ENCODE data around the gene EPB41L3. TPM values are rescaled to one million over a fixed set of nuclear protein-coding genes. Genes with fewer than 3 reads are reported as not detected.

Gene EPB41L3
- total RNA-seq, 5 donors from 2014 or later (not counting 1 experiment from before 2014, with no cell fraction given), result 0.41 to 3.8 (median 3.6) TPM

DNA sequence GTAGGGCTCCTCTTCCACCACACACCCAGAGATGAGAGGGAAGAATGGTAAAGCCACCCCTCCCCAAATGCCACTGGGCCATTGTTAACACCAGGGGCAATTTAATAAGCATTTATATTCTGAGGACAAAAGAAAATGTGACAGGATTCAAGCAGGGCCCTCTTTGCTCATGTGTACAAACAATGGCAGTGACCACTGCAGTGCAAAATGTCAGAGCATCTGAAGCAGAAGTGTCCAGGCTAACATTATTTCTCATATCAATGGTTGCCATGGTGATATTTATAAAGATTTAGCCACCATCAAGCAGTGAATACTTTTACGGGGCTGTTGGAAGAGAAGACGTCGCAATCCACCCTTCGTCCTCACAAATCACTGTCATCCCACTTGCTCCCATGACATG lies 10.8 kb upstream of the EPB41L3 start:
- H3K36me3 Mint-ChIP-seq, result no peaks in the 10 kb centered on the region
- no CpG with 5 or more reads among the region's 4 CpGs for WGBS (ENCODE audit: insufficient coverage)
- no peak overlapping the region for H3K4me3 Mint-ChIP-seq
- H3K4me1 Mint-ChIP-seq, result no peaks in the 10 kb centered on the region
- H3K4me3 ChIP-seq (ENCODE audit: control insufficient read depth in 1 of 2, extremely low read depth in 1 of 2, low read length in 1 of 2), result no peak overlapping the region
- no peaks in the 10 kb centered on the region for H3K4me1 ChIP-seq (ENCODE audit: control insufficient read depth in 1 of 2, extremely low read depth in 1 of 2, insufficient read depth in 2 of 2, low read length in 2 of 2)
- no peaks in the 10 kb centered on the region for H3K27me3 ChIP-seq (replicated peaks in 1 of 2; ENCODE audit: control insufficient read depth in 2 of 2, extremely low read depth in 1 of 2, insufficient read depth in 2 of 2, low read length in 1 of 2)
- CTCF ChIA-PET, result no interaction called here
- H3K27ac Mint-ChIP-seq, result no peak overlapping the region
- peaks cover 0 to 5% (median 0%) of the 10 kb centered on the region in 3 donors for H3K9me3 Mint-ChIP-seq
- no peaks in the 10 kb centered on the region for H3K36me3 ChIP-seq (ENCODE audit: control insufficient read depth in 2 of 2, extremely low read depth in 1 of 2, insufficient read depth in 1 of 2, low read length in 1 of 2)
- H3K9me3 ChIP-seq, result no peaks in the 10 kb centered on the region
- DNase-seq (no peak), ATAC-seq (replicated peaks in 1 of 4) (no peak)
- no peak overlapping the region for H3K27ac ChIP-seq (ENCODE audit: low read length)
- H3K27me3 Mint-ChIP-seq, result peaks cover 2 to 16% of the 10 kb centered on the region in 2 donors
- POLR2A ChIA-PET, result no interaction called here

- WGBS (ENCODE audit: insufficient coverage), result 60% methylated on average over 1 of the region's 3 CpGs
- DNase-seq, result peak in 1 of 35 experiments; percentile 11
- Mint-ChIP-seq H3K4me3 (no peak overlapping the region), H3K36me3 (no peaks in the 10 kb centered on the region), H3K27me3 (peaks cover 26 to 38% of the 10 kb centered on the region in 2 donors), H3K9me3 (no peaks in the 10 kb centered on the region), H3K27ac (no peak overlapping the region), H3K4me1 (peaks cover 6 to 11% (median 11%) of the 10 kb centered on the region in 3 donors)
- Histone ChIP-seq H3K36me3 (ENCODE audit: control insufficient read depth in 2 of 2, extremely low read depth in 1 of 2, insufficient read depth in 1 of 2, low read length in 1 of 2) (no peaks in the 10 kb centered on the region), H3K27ac (ENCODE audit: low read length) (no peak overlapping the region), H3K4me3 (ENCODE audit: control insufficient read depth in 1 of 2, extremely low read depth in 1 of 2, low read length in 1 of 2) (no peak overlapping the region), H3K4me1 (ENCODE audit: control insufficient read depth in 1 of 2, extremely low read depth in 1 of 2, insufficient read depth in 2 of 2, low read length in 2 of 2) (peaks cover 0 to 6% of the 10 kb centered on the region in 2 experiments), H3K27me3 (replicated peaks in 1 of 2; ENCODE audit: control insufficient read depth in 2 of 2, extremely low read depth in 1 of 2, insufficient read depth in 2 of 2, low read length in 1 of 2) (peaks cover 3 to 9% of the 10 kb centered on the region in 2 experiments), H3K9me3 (no peaks in the 10 kb centered on the region)
- POLR2A ChIA-PET, result no interaction called here
- CTCF ChIA-PET, result interaction anchor here in 1 of 2 donors (0.6 kb wide), 1 partner anchor 89 kb away, joined by 3 read pairs; no protein-coding TSS in a partner anchor
- ATAC-seq (replicated peaks in 1 of 4), result no peak
Observed at GRCh38 chr18:5546660-5547059, 2.9 kb upstream of the EPB41L3 start.

- ATAC-seq (replicated peaks in 1 of 4) (peak in 1 of 4 experiments; percentile 40), DNase-seq (peak in 2 of 35 experiments; percentile 1 to 4)
- ChIA-PET POLR2A (no interaction called here), CTCF (no interaction called here)
- WGBS (ENCODE audit: insufficient coverage), result 3% methylated on average over 70 of the region's 84 CpGs
- Histone ChIP-seq H3K27ac (ENCODE audit: low read length) (no peak overlapping the region), H3K36me3 (ENCODE audit: control insufficient read depth in 2 of 2, extremely low read depth in 1 of 2, insufficient read depth in 1 of 2, low read length in 1 of 2) (no peaks in the 10 kb centered on the region), H3K27me3 (replicated peaks in 1 of 2; ENCODE audit: control insufficient read depth in 2 of 2, extremely low read depth in 1 of 2, insufficient read depth in 2 of 2, low read length in 1 of 2) (peaks cover 3 to 9% of the 10 kb centered on the region in 2 experiments), H3K4me1 (ENCODE audit: control insufficient read depth in 1 of 2, extremely low read depth in 1 of 2, insufficient read depth in 2 of 2, low read length in 2 of 2) (peaks cover 0 to 6% of the 10 kb centered on the region in 2 experiments), H3K9me3 (no peaks in the 10 kb centered on the region), H3K4me3 (ENCODE audit: control insufficient read depth in 1 of 2, extremely low read depth in 1 of 2, low read length in 1 of 2) (no peak overlapping the region)
- Mint-ChIP-seq H3K4me1 (peaks cover 6 to 11% (median 11%) of the 10 kb centered on the region in 3 donors), H3K9me3 (no peaks in the 10 kb centered on the region), H3K36me3 (no peaks in the 10 kb centered on the region), H3K27ac (no peak overlapping the region), H3K4me3 (peak overlapping the region in 2 of 3 donors; percentile 56 to 60), H3K27me3 (peaks cover 37 to 56% of the 10 kb centered on the region in 2 donors)
Observed at GRCh38 chr18:5543036-5543680, 639 bp downstream of the EPB41L3 start.

DNA sequence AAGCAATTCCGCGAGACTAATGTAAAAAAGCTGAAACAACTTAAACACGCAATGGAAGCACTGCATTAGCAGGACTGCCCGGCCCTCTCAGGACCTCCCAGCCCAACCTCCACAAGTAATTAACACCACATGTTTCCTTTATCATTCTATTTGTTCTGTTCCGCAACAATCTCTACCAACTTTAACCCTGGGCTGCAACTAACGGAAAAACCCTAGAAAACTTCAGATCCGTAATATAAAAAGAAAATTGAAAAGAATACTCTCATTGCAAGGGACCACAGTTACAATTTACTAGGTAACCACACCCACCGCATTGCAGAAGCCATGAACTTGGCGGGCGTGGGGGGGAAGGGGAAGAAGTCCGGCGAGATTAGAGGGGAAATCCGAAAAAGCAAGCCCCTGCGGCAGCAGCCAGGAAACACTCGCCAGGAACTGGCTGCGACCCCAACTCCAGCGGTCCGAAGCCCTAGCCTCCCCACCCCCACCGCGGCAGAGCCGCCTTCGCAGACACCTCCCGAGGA lies 1.2 kb downstream of the EPB41L3 start:
- no peak for ATAC-seq (replicated peaks in 1 of 4)
- 17% methylated on average over 11 of the region's 23 CpGs for WGBS (ENCODE audit: insufficient coverage)
- Mint-ChIP-seq H3K4me1 (peaks cover 6 to 11% (median 11%) of the 10 kb centered on the region in 3 donors), H3K9me3 (no peaks in the 10 kb centered on the region), H3K36me3 (no peaks in the 10 kb centered on the region), H3K4me3 (peak overlapping the region; percentile 39 to 60 (median 56)), H3K27ac (peak overlapping the region in 1 of 2 donors; percentile 28), H3K27me3 (peaks cover 37 to 53% of the 10 kb centered on the region in 2 donors)
- CTCF ChIA-PET, result interaction anchor here in 1 of 2 donors (0.7 kb wide), 1 partner anchor 433 kb away, joined by 4 read pairs; no protein-coding TSS in a partner anchor
- no peaks in the 10 kb centered on the region for H3K9me3 ChIP-seq
- POLR2A ChIA-PET, result no interaction called here
- DNase-seq, result peak in 2 of 35 experiments; percentile 2 to 18
- H3K36me3 ChIP-seq (ENCODE audit: control insufficient read depth in 2 of 2, extremely low read depth in 1 of 2, insufficient read depth in 1 of 2, low read length in 1 of 2), result no peaks in the 10 kb centered on the region
- no peak overlapping the region for H3K4me3 ChIP-seq (ENCODE audit: control insufficient read depth in 1 of 2, extremely low read depth in 1 of 2, low read length in 1 of 2)
- peaks cover 0 to 6% of the 10 kb centered on the region in 2 experiments for H3K4me1 ChIP-seq (ENCODE audit: control insufficient read depth in 1 of 2, extremely low read depth in 1 of 2, insufficient read depth in 2 of 2, low read length in 2 of 2)
- no peak overlapping the region for H3K27ac ChIP-seq (ENCODE audit: low read length)
- peaks cover 3 to 9% of the 10 kb centered on the region in 2 experiments for H3K27me3 ChIP-seq (replicated peaks in 1 of 2; ENCODE audit: control insufficient read depth in 2 of 2, extremely low read depth in 1 of 2, insufficient read depth in 2 of 2, low read length in 1 of 2)

DNA sequence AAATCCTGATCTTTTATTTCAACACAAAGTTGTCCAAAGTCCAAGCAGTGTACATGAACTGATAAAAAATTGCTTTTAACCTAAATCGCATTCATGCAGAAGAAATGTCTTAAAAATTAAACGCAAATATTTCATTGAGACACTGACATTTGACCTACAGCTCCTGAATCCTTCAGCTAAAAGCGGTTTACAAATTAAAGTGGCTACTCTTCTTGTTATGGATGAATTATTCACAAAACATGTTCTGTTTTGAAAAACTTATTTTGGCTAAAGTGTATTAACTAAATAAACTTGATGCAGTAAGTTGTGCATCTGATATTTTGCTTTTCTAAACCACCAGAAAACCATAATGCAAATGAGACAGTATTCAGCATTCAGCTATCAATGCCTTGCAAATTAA lies 2.2 kb downstream of the EPB41L3 start:
- peaks cover 39 to 46% of the 10 kb centered on the region in 2 donors for H3K27me3 Mint-ChIP-seq
- H3K36me3 ChIP-seq (ENCODE audit: control insufficient read depth in 2 of 2, extremely low read depth in 1 of 2, insufficient read depth in 1 of 2, low read length in 1 of 2), result no peaks in the 10 kb centered on the region
- no peak overlapping the region for H3K27ac Mint-ChIP-seq
- H3K27me3 ChIP-seq (replicated peaks in 1 of 2; ENCODE audit: control insufficient read depth in 2 of 2, extremely low read depth in 1 of 2, insufficient read depth in 2 of 2, low read length in 1 of 2), result peaks cover 3 to 9% of the 10 kb centered on the region in 2 experiments
- ChIA-PET POLR2A (no interaction called here), CTCF (no interaction called here)
- no peak overlapping the region for H3K4me3 Mint-ChIP-seq
- peaks cover 6 to 11% (median 11%) of the 10 kb centered on the region in 3 donors for H3K4me1 Mint-ChIP-seq
- DNase-seq (no peak), ATAC-seq (replicated peaks in 1 of 4) (no peak)
- no peaks in the 10 kb centered on the region for H3K9me3 Mint-ChIP-seq
- no peaks in the 10 kb centered on the region for H3K36me3 Mint-ChIP-seq
- H3K4me1 ChIP-seq (ENCODE audit: control insufficient read depth in 1 of 2, extremely low read depth in 1 of 2, insufficient read depth in 2 of 2, low read length in 2 of 2), result peaks cover 0 to 6% of the 10 kb centered on the region in 2 experiments
- no CpG with 5 or more reads among the region's 3 CpGs for whole genome bisulfite sequencing (ENCODE audit: insufficient coverage)
- H3K4me3 ChIP-seq (ENCODE audit: control insufficient read depth in 1 of 2, extremely low read depth in 1 of 2, low read length in 1 of 2), result no peak overlapping the region
- H3K27ac ChIP-seq (ENCODE audit: low read length), result no peak overlapping the region
- H3K9me3 ChIP-seq, result no peaks in the 10 kb centered on the region

DNA sequence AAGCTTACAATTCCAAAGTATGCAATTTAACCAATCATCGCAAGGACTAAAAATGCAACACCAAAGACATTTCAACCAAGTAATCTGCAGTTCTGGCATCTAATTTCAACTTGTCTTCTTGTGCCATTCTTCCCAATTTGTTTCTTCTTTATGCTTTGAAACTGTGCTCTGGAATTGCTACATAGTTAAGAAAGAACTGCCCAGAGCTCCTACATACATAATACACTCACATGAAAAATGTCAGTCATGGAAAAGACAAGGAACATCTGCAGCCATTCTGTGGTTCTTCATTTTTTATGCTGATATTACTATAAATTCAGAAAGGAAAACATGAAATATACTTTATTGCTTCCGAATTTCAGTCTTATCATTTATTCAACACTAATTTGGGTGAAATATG lies 4.4 kb downstream of the EPB41L3 start:
- 80% methylated on average over 1 of the region's 2 CpGs for WGBS (ENCODE audit: insufficient coverage)
- Mint-ChIP-seq H3K36me3 (no peaks in the 10 kb centered on the region), H3K27ac (no peak overlapping the region), H3K4me1 (peaks cover 6 to 10% (median 10%) of the 10 kb centered on the region in 3 donors), H3K4me3 (no peak overlapping the region), H3K9me3 (no peaks in the 10 kb centered on the region), H3K27me3 (peaks cover 35% of the 10 kb centered on the region in 2 donors)
- H3K27ac ChIP-seq (ENCODE audit: low read length), result no peak overlapping the region
- CTCF ChIA-PET, result no interaction called here
- DNase-seq (no peak), ATAC-seq (replicated peaks in 1 of 4) (no peak)
- H3K27me3 ChIP-seq (replicated peaks in 1 of 2; ENCODE audit: control insufficient read depth in 2 of 2, extremely low read depth in 1 of 2, insufficient read depth in 2 of 2, low read length in 1 of 2), result peaks cover 3 to 9% of the 10 kb centered on the region in 2 experiments
- H3K9me3 ChIP-seq, result no peaks in the 10 kb centered on the region
- POLR2A ChIA-PET, result no interaction called here
- H3K4me1 ChIP-seq (ENCODE audit: control insufficient read depth in 1 of 2, extremely low read depth in 1 of 2, insufficient read depth in 2 of 2, low read length in 2 of 2), result peaks cover 0 to 6% of the 10 kb centered on the region in 2 experiments
- H3K36me3 ChIP-seq (ENCODE audit: control insufficient read depth in 2 of 2, extremely low read depth in 1 of 2, insufficient read depth in 1 of 2, low read length in 1 of 2), result no peaks in the 10 kb centered on the region
- H3K4me3 ChIP-seq (ENCODE audit: control insufficient read depth in 1 of 2, extremely low read depth in 1 of 2, low read length in 1 of 2), result no peak overlapping the region

All from T-cell (primary cell).